ENCODE measurements around the gene FKBP15.

DNA sequence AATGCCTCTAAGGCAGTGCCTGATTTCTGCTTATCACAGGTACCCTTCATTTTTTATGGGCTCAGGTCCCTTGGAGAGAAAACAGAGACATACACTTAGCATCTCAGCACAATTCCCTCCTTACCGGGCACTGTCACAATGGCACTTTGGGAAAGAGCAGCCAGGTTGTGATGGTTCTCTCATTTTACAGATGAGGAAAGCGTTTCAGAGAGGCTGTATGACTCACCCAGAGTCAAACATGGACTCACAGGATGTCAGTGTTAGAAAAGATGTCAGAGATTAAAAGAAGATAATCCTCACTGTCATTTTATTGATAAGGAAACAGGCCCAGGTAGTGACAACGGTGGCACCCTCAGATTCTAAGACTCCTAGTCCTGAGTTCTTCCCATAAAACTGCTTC, 82.3 kb downstream of the FKBP15 start:
- TF ChIP-seq POLR2AphosphoS5 (IDR thresholded peaks at IDR 0.05; ENCODE audit: insufficient read depth, low read depth, low read length) (no peak), EZH2 (IDR thresholded peaks at IDR 0.05; ENCODE audit: borderline replicate concordance, low read depth, low read length, severe bottlenecking) (no peak), POLR2A (IDR thresholded peaks at IDR 0.05; ENCODE audit: low read depth, low read length) (no peak), MYC (IDR thresholded peaks at IDR 0.05; ENCODE audit: low read depth, low read length) (no peak), FOS (IDR thresholded peaks at IDR 0.05; ENCODE audit: borderline replicate concordance, insufficient read depth, low read length) (no peak)
- TF ChIP-seq, protein P1, sequence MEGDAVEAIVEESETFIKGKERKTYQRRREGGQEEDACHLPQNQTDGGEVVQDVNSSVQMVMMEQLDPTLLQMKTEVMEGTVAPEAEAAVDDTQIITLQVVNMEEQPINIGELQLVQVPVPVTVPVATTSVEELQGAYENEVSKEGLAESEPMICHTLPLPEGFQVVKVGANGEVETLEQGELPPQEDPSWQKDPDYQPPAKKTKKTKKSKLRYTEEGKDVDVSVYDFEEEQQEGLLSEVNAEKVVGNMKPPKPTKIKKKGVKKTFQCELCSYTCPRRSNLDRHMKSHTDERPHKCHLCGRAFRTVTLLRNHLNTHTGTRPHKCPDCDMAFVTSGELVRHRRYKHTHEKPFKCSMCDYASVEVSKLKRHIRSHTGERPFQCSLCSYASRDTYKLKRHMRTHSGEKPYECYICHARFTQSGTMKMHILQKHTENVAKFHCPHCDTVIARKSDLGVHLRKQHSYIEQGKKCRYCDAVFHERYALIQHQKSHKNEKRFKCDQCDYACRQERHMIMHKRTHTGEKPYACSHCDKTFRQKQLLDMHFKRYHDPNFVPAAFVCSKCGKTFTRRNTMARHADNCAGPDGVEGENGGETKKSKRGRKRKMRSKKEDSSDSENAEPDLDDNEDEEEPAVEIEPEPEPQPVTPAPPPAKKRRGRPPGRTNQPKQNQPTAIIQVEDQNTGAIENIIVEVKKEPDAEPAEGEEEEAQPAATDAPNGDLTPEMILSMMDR (IDR thresholded peaks at IDR 0.05; ENCODE audit: extremely low read depth in 1 of 2, insufficient read depth in 1 of 2, low read depth in 1 of 2, low read length in 2 of 2) = no peak
- TF ChIP-seq, protein P2, sequence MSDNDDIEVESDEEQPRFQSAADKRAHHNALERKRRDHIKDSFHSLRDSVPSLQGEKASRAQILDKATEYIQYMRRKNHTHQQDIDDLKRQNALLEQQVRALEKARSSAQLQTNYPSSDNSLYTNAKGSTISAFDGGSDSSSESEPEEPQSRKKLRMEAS (IDR thresholded peaks at IDR 0.05; ENCODE audit: insufficient read depth, insufficient read length) = no peak

All from endothelial cell of umbilical vein (primary cell).